ENCODE measurements around the gene TRIB2.

DNA sequence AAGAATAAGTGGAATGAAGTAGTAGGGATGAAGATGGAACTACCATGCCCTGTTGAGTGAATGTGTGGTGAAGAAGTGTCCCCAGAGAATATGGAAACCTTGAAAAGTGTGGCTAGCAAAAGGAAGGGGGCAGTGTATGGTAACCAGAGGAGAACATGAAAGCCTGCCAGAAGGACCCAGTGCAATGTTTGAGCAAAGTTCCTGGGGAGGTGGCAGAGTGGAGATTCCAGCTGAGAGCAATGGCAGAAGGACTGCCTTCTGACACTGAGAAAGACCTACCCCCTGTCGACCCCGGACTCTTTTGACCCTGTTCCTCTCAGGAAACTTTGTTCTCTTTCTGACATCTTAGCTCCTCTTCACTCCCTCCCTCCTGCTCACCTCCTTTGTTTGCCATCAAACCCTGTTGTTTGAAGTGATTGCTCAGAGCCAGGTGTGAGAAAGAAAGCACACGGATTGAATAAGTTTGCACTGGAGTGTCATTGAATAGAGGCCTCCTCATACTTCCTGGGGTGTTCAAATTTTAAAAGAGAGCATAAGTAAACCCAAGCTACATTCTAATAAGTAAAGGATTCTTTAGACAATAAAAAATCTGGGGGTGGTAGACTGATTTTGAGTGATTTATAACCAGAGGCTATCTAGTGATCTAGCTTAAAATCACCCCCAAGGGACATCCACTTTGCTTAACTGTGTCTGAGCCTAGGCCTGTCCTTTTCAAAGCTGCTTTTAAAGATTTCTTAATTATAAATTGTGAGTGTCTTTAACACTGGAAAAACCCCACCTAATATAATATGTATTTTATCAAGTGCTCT is 57.1 kb downstream of the TRIB2 start:
- TF ChIP-seq MAZ (IDR thresholded peaks at IDR 0.05; ENCODE audit: borderline replicate concordance, low read depth, low read length), result no peak
- TF ChIP-seq POLR2A (IDR thresholded peaks at IDR 0.05; ENCODE audit: low read depth, low read length), result no peak
- no peak for TF ChIP-seq MXI1 (IDR thresholded peaks at IDR 0.05; ENCODE audit: borderline replicate concordance, low read depth, low read length)
- TF ChIP-seq SMC3 (IDR thresholded peaks at IDR 0.05; ENCODE audit: low read depth, low read length), result no peak
- no peak for TF ChIP-seq RAD21 (IDR thresholded peaks at IDR 0.05; ENCODE audit: low read length)
- TF ChIP-seq, protein P1, sequence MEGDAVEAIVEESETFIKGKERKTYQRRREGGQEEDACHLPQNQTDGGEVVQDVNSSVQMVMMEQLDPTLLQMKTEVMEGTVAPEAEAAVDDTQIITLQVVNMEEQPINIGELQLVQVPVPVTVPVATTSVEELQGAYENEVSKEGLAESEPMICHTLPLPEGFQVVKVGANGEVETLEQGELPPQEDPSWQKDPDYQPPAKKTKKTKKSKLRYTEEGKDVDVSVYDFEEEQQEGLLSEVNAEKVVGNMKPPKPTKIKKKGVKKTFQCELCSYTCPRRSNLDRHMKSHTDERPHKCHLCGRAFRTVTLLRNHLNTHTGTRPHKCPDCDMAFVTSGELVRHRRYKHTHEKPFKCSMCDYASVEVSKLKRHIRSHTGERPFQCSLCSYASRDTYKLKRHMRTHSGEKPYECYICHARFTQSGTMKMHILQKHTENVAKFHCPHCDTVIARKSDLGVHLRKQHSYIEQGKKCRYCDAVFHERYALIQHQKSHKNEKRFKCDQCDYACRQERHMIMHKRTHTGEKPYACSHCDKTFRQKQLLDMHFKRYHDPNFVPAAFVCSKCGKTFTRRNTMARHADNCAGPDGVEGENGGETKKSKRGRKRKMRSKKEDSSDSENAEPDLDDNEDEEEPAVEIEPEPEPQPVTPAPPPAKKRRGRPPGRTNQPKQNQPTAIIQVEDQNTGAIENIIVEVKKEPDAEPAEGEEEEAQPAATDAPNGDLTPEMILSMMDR (conservative IDR thresholded peaks at IDR 0.05; ENCODE audit: low read depth, low read length), result no peak
- no peak for TF ChIP-seq BHLHE40 (IDR thresholded peaks at IDR 0.05; ENCODE audit: low read depth, low read length)
- TF ChIP-seq, protein P2, sequence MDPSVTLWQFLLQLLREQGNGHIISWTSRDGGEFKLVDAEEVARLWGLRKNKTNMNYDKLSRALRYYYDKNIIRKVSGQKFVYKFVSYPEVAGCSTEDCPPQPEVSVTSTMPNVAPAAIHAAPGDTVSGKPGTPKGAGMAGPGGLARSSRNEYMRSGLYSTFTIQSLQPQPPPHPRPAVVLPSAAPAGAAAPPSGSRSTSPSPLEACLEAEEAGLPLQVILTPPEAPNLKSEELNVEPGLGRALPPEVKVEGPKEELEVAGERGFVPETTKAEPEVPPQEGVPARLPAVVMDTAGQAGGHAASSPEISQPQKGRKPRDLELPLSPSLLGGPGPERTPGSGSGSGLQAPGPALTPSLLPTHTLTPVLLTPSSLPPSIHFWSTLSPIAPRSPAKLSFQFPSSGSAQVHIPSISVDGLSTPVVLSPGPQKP (IDR thresholded peaks at IDR 0.05; ENCODE audit: borderline replicate concordance, low read depth, low read length), result no peak
- no peak for TF ChIP-seq FOS (IDR thresholded peaks at IDR 0.05; ENCODE audit: low read depth, low read length)
